CD8-positive, alpha-beta memory T cell (primary cell): ENCODE measurements around the gene MYL2. TPM values are rescaled to one million over a fixed set of nuclear protein-coding genes. Genes with fewer than 3 reads are reported as not detected.

ENCODE experiments used
- CTCF ChIA-PET: fragments of 350-600 bp; sonication (Branson Sonifier 250); formaldehyde crosslinking; loops from one replicate; lab custom pipeline; 2021; ENCODE audit warnings: antibody characterized with exemption; lab: Charles Lee
- POLR2A ChIA-PET: fragments of 350-600 bp; sonication (Branson Sonifier 250); formaldehyde crosslinking; loops from one replicate; lab custom pipeline; 2021; ENCODE audit warnings: antibody characterized with exemption; lab: Charles Lee
- DNase-seq, 5 donors: peaks; one replicate each; pipeline versions ENCODE4 v3.0.0 to v3.0.0-alpha.2; 2020 to 2022; ENCODE audit warnings: mixed read lengths in 1 of 5
- H3K27ac ChIP-seq: one replicate; pipeline ENCODE4 v1.7.0; 2013; ENCODE audit warnings: low read depth, mild to moderate bottlenecking, low read length, moderate library complexity
- H3K27me3 ChIP-seq: 2 replicates; pipeline ENCODE4 v1.7.0; 2013; ENCODE audit warnings: low read length, mild to moderate bottlenecking; ENCODE audit not compliant: insufficient read depth, poor library complexity, severe bottlenecking
- H3K36me3 ChIP-seq: 2 replicates; pipeline ENCODE4 v1.7.0; 2013; ENCODE audit warnings: mild to moderate bottlenecking, low read length, moderate library complexity; ENCODE audit not compliant: insufficient read depth
- H3K4me1 ChIP-seq: 2 replicates; pipeline ENCODE4 v1.7.0; 2013; ENCODE audit warnings: mild to moderate bottlenecking, low read length, moderate library complexity; ENCODE audit not compliant: insufficient read depth
- H3K4me3 ChIP-seq: 2 replicates; pipeline ENCODE4 v1.7.0; 2013; ENCODE audit warnings: mild to moderate bottlenecking, low read length
- H3K9me3 ChIP-seq: 2 replicates; pipeline ENCODE4 v1.7.0; 2013; ENCODE audit warnings: mild to moderate bottlenecking, low read length
- H3K27ac Mint-ChIP-seq, 8 donors: one replicate each; pipeline ENCODE4 v1.8.0; 2020 to 2021; ENCODE audit warnings: mixed read lengths in 8 of 8, mild to moderate bottlenecking in 6 of 8, inconsistent platforms in 3 of 8, moderate library complexity in 3 of 8
- H3K27me3 Mint-ChIP-seq, 2 donors: one replicate each; pipeline ENCODE4 v1.8.0; 2020 to 2021; ENCODE audit warnings: mixed read lengths in 2 of 2, mild to moderate bottlenecking in 1 of 2, moderate library complexity in 1 of 2
- H3K36me3 Mint-ChIP-seq, 3 donors: one replicate each; pipeline ENCODE4 v1.8.0; 2020 to 2021; ENCODE audit warnings: mixed read lengths in 3 of 3, inconsistent platforms in 1 of 3, mild to moderate bottlenecking in 1 of 3
- H3K4me1 Mint-ChIP-seq, 3 donors: one replicate each; pipeline ENCODE4 v1.8.0; 2020 to 2021; ENCODE audit warnings: mixed read lengths in 3 of 3, inconsistent platforms in 1 of 3, mild to moderate bottlenecking in 1 of 3
- H3K4me3 Mint-ChIP-seq, 7 donors: one replicate each; pipeline ENCODE4 v1.8.0; 2020 to 2021; ENCODE audit warnings: mixed read lengths in 7 of 7, mild to moderate bottlenecking in 6 of 7, moderate library complexity in 4 of 7, inconsistent platforms in 2 of 7
- H3K9me3 Mint-ChIP-seq, 5 donors: one replicate each; pipeline ENCODE4 v1.8.0; 2020 to 2022; ENCODE audit warnings: mixed read lengths in 5 of 5, mild to moderate bottlenecking in 3 of 5, moderate library complexity in 2 of 5, inconsistent platforms in 1 of 5
- polyA plus RNA-seq: library from polyadenylated mRNA; unstranded; fragments of 300-500 nt; fragmentation: Illumina TruSeq; gene quantifications from one replicate; pipeline ENCODE4 v1.2.3, GENCODE V29; 2021
- total RNA-seq, 2 experiments: library from RNA; stranded (reverse); gene quantifications; one replicate each; pipeline ENCODE4 v1.2.3, GENCODE V29; 2021

Gene MYL2
- total and polyA plus RNA-seq, 3 experiments from 2014 or later: not detected

DNA sequence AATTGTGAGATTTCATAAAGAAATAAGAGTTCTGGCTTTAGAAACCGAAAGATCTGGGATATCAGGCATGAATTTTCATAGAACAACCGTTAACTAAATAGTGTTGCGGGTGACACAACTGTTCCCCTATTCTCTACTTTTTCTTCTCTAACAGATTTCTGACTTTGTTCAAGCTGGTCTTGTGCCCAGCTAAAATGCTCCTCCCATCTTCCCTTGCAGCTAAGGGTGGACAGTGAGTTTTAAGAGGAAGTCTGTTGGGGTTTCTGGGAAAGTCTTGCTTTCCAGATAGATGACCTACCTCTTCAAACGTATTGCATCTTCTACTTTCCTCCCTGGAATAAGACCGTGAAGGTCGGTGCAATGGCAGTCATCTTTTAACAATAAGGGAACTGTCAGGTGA lies 54.9 kb downstream of the MYL2 start:
- Mint-ChIP-seq H3K27ac (no peak overlapping the region), H3K27me3 (peaks cover 2 to 8% of the 10 kb centered on the region in 2 donors), H3K4me1 (peaks cover 0 to 4% (median 0%) of the 10 kb centered on the region in 3 donors), H3K9me3 (no peaks in the 10 kb centered on the region), H3K36me3 (no peaks in the 10 kb centered on the region), H3K4me3 (no peak overlapping the region)
- Histone ChIP-seq H3K36me3 (no peaks in the 10 kb centered on the region), H3K4me1 (no peaks in the 10 kb centered on the region), H3K27me3 (no peaks in the 10 kb centered on the region), H3K9me3 (no peaks in the 10 kb centered on the region), H3K4me3 (no peak overlapping the region), H3K27ac (no peak overlapping the region)
- ChIA-PET POLR2A (no interaction called here), CTCF (no interaction called here)
- DNase-seq: no peak

GRCh38 chr12:110863161-110863560 lies 57.2 kb downstream of the MYL2 start:
- ChIA-PET CTCF (no interaction called here), POLR2A (interaction anchor here (0.6 kb wide), 1 partner anchor 300 kb away, joined by 3 read pairs; no protein-coding TSS in a partner anchor)
- Histone ChIP-seq H3K4me3 (no peak overlapping the region), H3K9me3 (no peaks in the 10 kb centered on the region), H3K27ac (no peak overlapping the region), H3K36me3 (no peaks in the 10 kb centered on the region), H3K27me3 (no peaks in the 10 kb centered on the region), H3K4me1 (no peaks in the 10 kb centered on the region)
- Mint-ChIP-seq H3K36me3 (no peaks in the 10 kb centered on the region), H3K9me3 (no peaks in the 10 kb centered on the region), H3K27me3 (peaks cover 0 to 4% of the 10 kb centered on the region in 2 donors), H3K4me1 (peaks cover 0 to 4% (median 0%) of the 10 kb centered on the region in 3 donors), H3K27ac (no peak overlapping the region), H3K4me3 (no peak overlapping the region)
- no peak for DNase-seq

- H3K4me1 ChIP-seq: no peaks in the 10 kb centered on the region
- no peak overlapping the region for H3K27ac ChIP-seq
- H3K36me3 Mint-ChIP-seq: no peaks in the 10 kb centered on the region
- DNase-seq: no peak
- H3K4me3 Mint-ChIP-seq: no peak overlapping the region
- no peaks in the 10 kb centered on the region for H3K36me3 ChIP-seq
- POLR2A ChIA-PET: no interaction called here
- peaks cover 0 to 4% (median 0%) of the 10 kb centered on the region in 3 donors for H3K4me1 Mint-ChIP-seq
- CTCF ChIA-PET: no interaction called here
- H3K27me3 Mint-ChIP-seq: peaks cover 4% of the 10 kb centered on the region in 2 donors
- H3K27ac Mint-ChIP-seq: no peak overlapping the region
- H3K4me3 ChIP-seq: no peak overlapping the region
- no peaks in the 10 kb centered on the region for H3K27me3 ChIP-seq
- H3K9me3 ChIP-seq: no peaks in the 10 kb centered on the region
- no peaks in the 10 kb centered on the region for H3K9me3 Mint-ChIP-seq
These were observed 58.0 kb downstream of the MYL2 start for GRCh38 chr12:110862329-110862728.

GRCh38 chr12:110861729-110862128 lies 58.6 kb downstream of the MYL2 start:
- Mint-ChIP-seq H3K36me3 (no peaks in the 10 kb centered on the region), H3K4me1 (peaks cover 0 to 4% (median 0%) of the 10 kb centered on the region in 3 donors), H3K4me3 (no peak overlapping the region), H3K9me3 (no peaks in the 10 kb centered on the region), H3K27me3 (peaks cover 4% of the 10 kb centered on the region in 2 donors), H3K27ac (no peak overlapping the region)
- Histone ChIP-seq H3K4me1 (no peaks in the 10 kb centered on the region), H3K27me3 (no peaks in the 10 kb centered on the region), H3K27ac (no peak overlapping the region), H3K9me3 (no peaks in the 10 kb centered on the region), H3K4me3 (no peak overlapping the region), H3K36me3 (no peaks in the 10 kb centered on the region)
- CTCF ChIA-PET: no interaction called here
- POLR2A ChIA-PET: no interaction called here
- DNase-seq: no peak

Other genes with a start within 250 kb of the MYL2 start
- gene HVCN1, start 231.5 kb downstream of the MYL2 start, total RNA-seq: 10 to 100 TPM; 18.5 to 20.2 TPM
- 17.6 TPM for gene HVCN1, start 231.5 kb downstream of the MYL2 start, polyA plus RNA-seq
- 100 to 1,000 TPM; 242 to 249 TPM for gene PPP1CC, start 177.7 kb downstream of the MYL2 start, total RNA-seq
- gene PPP1CC, start 177.7 kb downstream of the MYL2 start, polyA plus RNA-seq: 130 TPM
- not detected for gene CCDC63, start 73.6 kb downstream of the MYL2 start, total RNA-seq
- gene CCDC63, start 73.6 kb downstream of the MYL2 start, polyA plus RNA-seq: not detected
- not detected for gene CUX2, start 113.6 kb upstream of the MYL2 start, total RNA-seq
- gene CUX2, start 113.6 kb upstream of the MYL2 start, polyA plus RNA-seq: not detected